ENCODE data around the gene SPRY4.

DNA sequence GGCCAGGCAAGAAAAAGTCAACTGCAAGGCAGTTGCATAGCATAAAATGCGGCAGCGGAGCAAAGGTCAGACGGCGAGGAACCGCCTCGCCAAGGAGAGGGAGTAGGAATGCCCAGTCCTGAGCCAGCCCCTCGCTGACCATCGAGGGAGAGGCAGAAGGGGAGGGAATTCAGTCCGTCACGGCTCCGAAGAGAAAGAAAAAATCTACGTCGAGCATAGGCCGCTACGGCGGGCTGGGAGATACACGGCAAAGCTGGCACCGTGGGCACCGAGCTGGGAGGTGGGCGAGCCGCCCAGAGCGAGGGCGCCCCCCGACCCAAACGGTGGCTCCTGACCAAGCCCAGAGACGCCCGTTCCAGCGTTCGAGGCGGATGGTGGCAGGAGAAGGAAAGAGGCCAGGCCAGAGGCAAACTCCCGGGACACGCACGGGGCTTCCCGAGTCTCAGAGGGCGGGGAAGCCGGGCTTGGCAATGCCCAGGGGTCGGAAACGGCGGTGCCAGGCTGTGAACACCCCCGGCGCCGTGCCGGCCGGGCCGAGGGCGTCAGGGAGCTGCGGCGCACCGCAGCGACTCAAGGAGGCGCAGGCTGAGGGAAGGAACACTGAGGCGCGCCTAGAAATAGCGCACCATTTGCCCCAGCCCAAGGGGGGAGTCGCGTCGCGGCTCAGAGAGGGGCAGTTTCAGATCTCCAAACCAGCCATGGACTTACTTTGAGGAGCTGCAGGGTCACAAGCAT is 518 bp downstream of the SPRY4 start:
- TF ChIP-seq, protein P1, sequence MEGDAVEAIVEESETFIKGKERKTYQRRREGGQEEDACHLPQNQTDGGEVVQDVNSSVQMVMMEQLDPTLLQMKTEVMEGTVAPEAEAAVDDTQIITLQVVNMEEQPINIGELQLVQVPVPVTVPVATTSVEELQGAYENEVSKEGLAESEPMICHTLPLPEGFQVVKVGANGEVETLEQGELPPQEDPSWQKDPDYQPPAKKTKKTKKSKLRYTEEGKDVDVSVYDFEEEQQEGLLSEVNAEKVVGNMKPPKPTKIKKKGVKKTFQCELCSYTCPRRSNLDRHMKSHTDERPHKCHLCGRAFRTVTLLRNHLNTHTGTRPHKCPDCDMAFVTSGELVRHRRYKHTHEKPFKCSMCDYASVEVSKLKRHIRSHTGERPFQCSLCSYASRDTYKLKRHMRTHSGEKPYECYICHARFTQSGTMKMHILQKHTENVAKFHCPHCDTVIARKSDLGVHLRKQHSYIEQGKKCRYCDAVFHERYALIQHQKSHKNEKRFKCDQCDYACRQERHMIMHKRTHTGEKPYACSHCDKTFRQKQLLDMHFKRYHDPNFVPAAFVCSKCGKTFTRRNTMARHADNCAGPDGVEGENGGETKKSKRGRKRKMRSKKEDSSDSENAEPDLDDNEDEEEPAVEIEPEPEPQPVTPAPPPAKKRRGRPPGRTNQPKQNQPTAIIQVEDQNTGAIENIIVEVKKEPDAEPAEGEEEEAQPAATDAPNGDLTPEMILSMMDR (IDR thresholded peaks at IDR 0.05): no peak; the same call in 2 of the 3 replicates
- TF ChIP-seq FOSL2 (IDR thresholded peaks at IDR 0.05): no peak
- no peak for TF ChIP-seq FOSL2 (CRISPR knock-in tag; IDR thresholded peaks at IDR 0.05)
- TF ChIP-seq USF2 (IDR thresholded peaks at IDR 0.05): no peak
- TF ChIP-seq REST (IDR thresholded peaks at IDR 0.05): no peak
- no peak for TF ChIP-seq BHLHE40 (IDR thresholded peaks at IDR 0.05; ENCODE audit: low read depth, low read length)
- no peak; the same call in 1 of the 2 replicates for TF ChIP-seq POLR2A (IDR thresholded peaks at IDR 0.05; ENCODE audit: low read length)
- no peak for TF ChIP-seq HOXB5 (CRISPR knock-in tag; IDR thresholded peaks at IDR 0.05)

All from A549 (cell line).